Measurements from ENCODE around the gene ACTR8. TPM values are rescaled to one million over a fixed set of nuclear protein-coding genes. Genes with fewer than 3 reads are reported as not detected.

The ACTR8 gene
- total RNA-seq, 3 donors from 2014 or later (not counting 1 experiment from before 2014, with no cell fraction given) = 32.5 to 54.2 (median 41.5) TPM

- intact Hi-C loops (cut with micrococcal nuclease) = no loop called here
- H3K4me3 Mint-ChIP-seq = no peak overlapping the region
- no peak overlapping the region for H3K4me3 ChIP-seq (ENCODE audit: low read length)
- ATAC-seq (no peak), DNase-seq (no peak)
- no peak overlapping the region for H3K27ac ChIP-seq (ENCODE audit: low read length)
- 97% methylated on average over 67 of the region's 67 CpGs for WGBS (ENCODE audit: insufficient coverage)
- H3K27ac Mint-ChIP-seq = no peak overlapping the region
- H3K36me3 ChIP-seq (ENCODE audit: control insufficient read depth, insufficient read depth, low read length) = no peaks in the 10 kb centered on the region
- no peaks in the 10 kb centered on the region for H3K4me1 Mint-ChIP-seq
- no peak for TF ChIP-seq CTCF (IDR thresholded peaks at IDR 0.05)
- H3K4me1 ChIP-seq (ENCODE audit: control insufficient read depth, insufficient read depth, low read length) = no peaks in the 10 kb centered on the region
- no peaks in the 10 kb centered on the region for H3K36me3 Mint-ChIP-seq
- no peaks in the 10 kb centered on the region for H3K9me3 ChIP-seq (ENCODE audit: control insufficient read depth, insufficient read depth, low read length)
- H3K27me3 Mint-ChIP-seq (ENCODE audit: low read depth in 2 of 2) = peaks cover 0 to 5% of the 10 kb centered on the region in 2 donors
- H3K27me3 ChIP-seq (ENCODE audit: control insufficient read depth, insufficient read depth, low read length) = no peaks in the 10 kb centered on the region
- H3K9me3 Mint-ChIP-seq = no peaks in the 10 kb centered on the region
Measured at GRCh38 chr3:53823026-53823955, 58.7 kb downstream of the ACTR8 start.

GRCh38 chr3:53822331-53822741 lies 59.6 kb downstream of the ACTR8 start:
- Histone ChIP-seq H3K4me1 (ENCODE audit: control insufficient read depth, insufficient read depth, low read length) (no peaks in the 10 kb centered on the region), H3K4me3 (ENCODE audit: low read length) (no peak overlapping the region), H3K27ac (ENCODE audit: low read length) (no peak overlapping the region), H3K27me3 (ENCODE audit: control insufficient read depth, insufficient read depth, low read length) (no peaks in the 10 kb centered on the region), H3K9me3 (ENCODE audit: control insufficient read depth, insufficient read depth, low read length) (no peaks in the 10 kb centered on the region), H3K36me3 (ENCODE audit: control insufficient read depth, insufficient read depth, low read length) (no peaks in the 10 kb centered on the region)
- peaks cover 0 to 8% of the 10 kb centered on the region in 2 donors for H3K27me3 Mint-ChIP-seq (ENCODE audit: low read depth in 2 of 2)
- no peaks in the 10 kb centered on the region for H3K4me1 Mint-ChIP-seq
- intact Hi-C loops (cut with micrococcal nuclease) = no loop called here
- no peaks in the 10 kb centered on the region for H3K36me3 Mint-ChIP-seq
- 91% methylated on average over 14 of the region's 14 CpGs for WGBS (ENCODE audit: insufficient coverage)
- no peak for TF ChIP-seq CTCF (IDR thresholded peaks at IDR 0.05)
- no peak overlapping the region for H3K27ac Mint-ChIP-seq
- no peaks in the 10 kb centered on the region for H3K9me3 Mint-ChIP-seq
- DNase-seq = no peak
- no peak for ATAC-seq
- H3K4me3 Mint-ChIP-seq = no peak overlapping the region

- Histone ChIP-seq H3K36me3 (ENCODE audit: control insufficient read depth, insufficient read depth, low read length) (no peaks in the 10 kb centered on the region), H3K4me1 (ENCODE audit: control insufficient read depth, insufficient read depth, low read length) (no peaks in the 10 kb centered on the region), H3K9me3 (ENCODE audit: control insufficient read depth, insufficient read depth, low read length) (no peaks in the 10 kb centered on the region), H3K27me3 (ENCODE audit: control insufficient read depth, insufficient read depth, low read length) (no peaks in the 10 kb centered on the region), H3K4me3 (ENCODE audit: low read length) (no peak overlapping the region), H3K27ac (ENCODE audit: low read length) (no peak overlapping the region)
- Mint-ChIP-seq H3K4me1 (no peaks in the 10 kb centered on the region), H3K4me3 (no peak overlapping the region), H3K27me3 (ENCODE audit: low read depth in 2 of 2) (peaks cover 0 to 8% of the 10 kb centered on the region in 2 donors), H3K36me3 (no peaks in the 10 kb centered on the region), H3K9me3 (no peaks in the 10 kb centered on the region), H3K27ac (no peak overlapping the region)
- DNase-seq = no peak
- no peak for TF ChIP-seq CTCF (IDR thresholded peaks at IDR 0.05)
- intact Hi-C loops (cut with micrococcal nuclease) = no loop called here
- no peak for ATAC-seq
- WGBS (ENCODE audit: insufficient coverage) = 87% methylated on average over 5 of the region's 5 CpGs
Measured at GRCh38 chr3:53821631-53822121, 60.3 kb downstream of the ACTR8 start.

All from natural killer cell (primary cell).